Measurements from ENCODE around the gene VPS11. TPM values are rescaled to one million over a fixed set of nuclear protein-coding genes. Genes with fewer than 3 reads are reported as not detected.
"Not testable (repeated sequence)": the region's sequence is repeated elsewhere in the genome, so short reads cannot be mapped to it uniquely, and the experiment has no call there.

The VPS11 gene
- total RNA-seq, 1 donor from 2014 or later: 37.2 TPM

DNA sequence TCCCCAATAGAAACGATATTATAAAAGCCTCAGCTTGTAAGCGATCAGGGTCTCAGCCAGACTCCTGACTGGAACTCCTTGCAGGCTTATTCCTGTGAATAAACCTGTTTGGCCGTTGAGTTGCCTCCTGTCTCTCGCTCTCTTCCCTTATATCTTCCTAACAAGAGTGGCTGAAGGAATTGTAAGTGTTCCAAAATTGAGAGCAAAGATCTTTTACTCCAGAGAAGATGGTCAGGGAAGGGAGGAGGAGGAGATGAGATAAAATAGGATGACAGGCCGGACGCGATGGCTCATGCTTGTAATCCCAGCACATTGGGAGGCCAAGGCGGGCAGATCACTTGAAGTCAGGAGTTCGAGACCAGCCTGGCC lies 35.7 kb upstream of the VPS11 start:
- intact Hi-C loops (cut with DNase I): no loop called here
- DNase-seq (ENCODE audit: low spot score) (no peak), ATAC-seq (no peak)

DNA sequence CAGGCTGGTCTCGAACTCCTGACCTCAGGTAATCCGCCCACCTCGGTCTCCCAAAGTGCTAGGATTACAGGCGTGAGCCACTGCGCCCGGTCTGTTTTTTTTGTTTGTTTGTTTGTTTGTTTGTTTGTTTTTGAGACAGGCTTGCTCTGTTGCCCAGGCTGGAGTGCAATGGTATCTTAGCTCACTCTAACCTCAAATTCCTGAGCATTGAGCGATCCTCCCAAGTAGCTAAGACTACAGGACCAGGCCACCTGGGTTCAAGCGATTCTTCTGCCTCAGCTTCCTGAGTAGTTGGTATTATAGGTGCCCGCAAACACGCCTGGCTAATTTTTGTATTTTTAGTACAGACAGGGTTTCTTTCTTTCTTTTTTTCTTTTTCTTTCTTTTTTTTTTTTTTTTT lies 34.2 kb upstream of the VPS11 start:
- DNase-seq (ENCODE audit: low spot score); ATAC-seq; intact Hi-C loops (cut with DNase I): not testable (repeated sequence)

DNA sequence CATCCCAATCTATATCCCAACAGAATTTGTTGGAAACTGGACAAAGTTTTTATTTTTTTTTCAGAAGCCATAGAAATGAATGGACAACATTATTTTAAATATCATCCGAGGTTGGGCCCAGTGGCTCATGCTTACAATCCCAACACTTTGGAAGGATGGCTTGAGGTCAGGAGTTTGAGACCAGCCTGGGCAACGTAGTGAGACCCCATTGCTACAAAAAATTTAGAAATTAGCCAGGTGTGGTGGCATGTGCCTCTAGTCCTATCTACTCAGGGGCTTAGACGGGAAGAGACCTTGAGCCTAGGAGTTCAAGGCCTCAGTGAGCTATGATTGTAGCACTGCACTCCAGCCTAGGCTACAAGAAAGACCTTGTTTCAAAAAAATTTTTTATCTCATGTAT lies 32.8 kb upstream of the VPS11 start:
- intact Hi-C loops (cut with DNase I): no loop called here
- ATAC-seq (no peak), DNase-seq (ENCODE audit: low spot score) (no peak)

DNA sequence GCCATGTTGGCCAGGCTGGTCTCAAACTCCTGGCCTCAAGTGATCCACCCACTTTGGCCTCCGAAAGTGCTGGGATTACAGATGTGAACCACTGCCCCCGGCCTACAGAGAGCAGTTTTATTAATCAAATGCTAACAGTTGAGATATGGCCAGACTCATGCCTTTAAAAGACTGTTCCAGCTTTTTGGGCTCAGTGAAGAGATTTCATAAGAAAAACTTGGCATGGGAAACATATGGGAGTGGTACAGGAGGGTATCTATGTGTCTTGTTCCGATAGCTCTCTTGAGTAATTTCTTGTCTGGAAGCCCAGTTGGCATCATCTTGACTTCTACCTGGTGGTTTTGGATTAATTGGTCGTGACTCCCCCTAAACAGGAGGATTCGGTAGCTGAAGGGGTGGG lies 28.7 kb upstream of the VPS11 start:
- DNase-seq (ENCODE audit: low spot score) (no peak), ATAC-seq (no peak)
- intact Hi-C loops (cut with DNase I): no loop called here

DNA sequence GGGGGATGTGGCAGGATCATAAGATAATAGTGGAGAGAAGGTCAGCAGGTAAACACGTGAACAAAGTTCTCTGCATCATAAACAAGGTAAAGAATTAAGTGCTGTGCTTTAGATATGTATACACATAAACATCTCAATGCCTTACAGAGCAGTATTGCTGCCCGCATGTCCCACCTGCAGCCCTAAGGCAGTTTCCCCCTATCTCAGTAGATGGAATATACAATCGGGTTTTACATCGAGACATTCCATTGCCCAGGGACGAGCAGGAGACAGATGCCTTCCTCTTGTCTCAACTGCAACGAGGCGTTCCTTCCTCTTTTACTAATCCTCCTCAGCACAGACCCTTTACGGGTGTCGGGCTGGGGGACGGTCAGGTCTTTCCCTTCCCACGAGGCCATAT lies 28.1 kb upstream of the VPS11 start:
- ATAC-seq; intact Hi-C loops (cut with DNase I); DNase-seq (ENCODE audit: low spot score): not testable (repeated sequence)

DNA sequence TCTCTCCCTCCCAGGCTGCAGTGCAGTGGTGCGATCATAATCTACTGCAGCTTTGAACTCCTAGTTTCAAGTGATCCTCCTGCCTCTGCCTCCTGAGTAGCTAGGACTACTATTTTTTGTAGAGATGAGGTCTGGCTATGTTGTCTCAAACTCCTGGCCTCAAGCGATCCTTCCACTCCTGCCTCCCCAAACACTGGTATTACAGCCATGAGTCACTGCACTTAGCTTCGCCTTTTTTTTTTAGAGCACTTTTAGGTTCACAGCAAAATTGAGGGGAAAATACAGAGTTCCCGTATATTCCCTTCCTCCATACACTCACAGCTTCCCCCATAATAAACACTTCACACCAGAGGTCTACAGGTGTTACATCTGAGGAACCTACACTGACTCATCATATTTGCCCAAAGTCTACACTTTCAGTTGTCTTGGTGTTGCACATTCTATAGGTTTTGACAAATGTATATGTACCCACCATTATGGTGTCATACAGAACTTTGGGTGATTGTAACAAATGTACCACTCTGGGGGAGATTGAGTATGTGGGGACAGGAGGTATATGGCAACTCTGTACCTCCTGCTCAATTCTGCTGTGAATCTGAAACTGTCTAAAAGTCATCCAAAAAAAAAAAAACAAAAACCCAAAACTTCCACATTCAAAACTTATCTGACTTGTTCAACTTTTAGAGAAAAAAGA lies 25.6 kb upstream of the VPS11 start:
- intact Hi-C loops (cut with DNase I): no loop called here
- ATAC-seq (no peak), DNase-seq (ENCODE audit: low spot score) (no peak)

DNA sequence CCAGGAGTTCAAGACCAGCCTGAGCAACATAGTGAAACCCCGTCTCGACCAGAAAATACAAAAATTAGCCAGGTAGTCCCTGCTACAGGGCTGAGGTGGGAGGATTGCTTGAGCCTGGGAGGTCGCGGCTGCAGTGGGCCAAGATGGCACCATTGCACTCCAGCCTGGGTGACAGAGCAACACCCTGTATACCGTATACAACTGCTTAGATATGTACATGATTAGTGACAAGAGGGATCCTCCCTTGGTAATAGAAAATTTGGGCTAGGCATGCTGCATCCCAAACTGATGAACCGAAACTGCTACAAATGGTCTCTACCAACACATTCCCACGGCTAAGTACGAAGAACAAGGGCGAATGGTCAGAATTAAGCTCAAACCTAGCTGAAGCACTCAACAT lies 24.7 kb upstream of the VPS11 start:
- ATAC-seq (no peak), DNase-seq (ENCODE audit: low spot score) (no peak)
- intact Hi-C loops (cut with DNase I): no loop called here

DNA sequence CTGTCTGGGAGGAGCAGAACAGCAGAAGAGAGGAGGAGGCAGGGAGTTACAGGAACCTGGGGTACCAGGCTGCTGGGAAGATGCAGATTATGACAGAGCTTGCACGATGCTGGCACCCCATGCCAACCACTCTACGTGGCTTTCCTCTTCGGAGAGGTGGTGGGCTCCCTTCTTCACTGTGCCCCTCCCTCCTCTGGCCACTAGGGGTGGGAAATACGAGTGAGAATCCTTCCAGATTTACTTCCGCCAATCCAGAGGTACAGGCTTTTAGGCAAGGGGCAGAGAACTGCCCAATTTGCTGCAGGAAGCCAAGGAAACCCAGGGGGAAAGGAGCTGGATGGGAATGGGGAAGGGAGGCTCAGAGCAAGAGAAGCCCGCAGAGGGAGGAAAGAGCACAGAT lies 22.9 kb upstream of the VPS11 start:
- DNase-seq (ENCODE audit: low spot score) (no peak), ATAC-seq (no peak)
- intact Hi-C loops (cut with DNase I): no loop called here

DNA sequence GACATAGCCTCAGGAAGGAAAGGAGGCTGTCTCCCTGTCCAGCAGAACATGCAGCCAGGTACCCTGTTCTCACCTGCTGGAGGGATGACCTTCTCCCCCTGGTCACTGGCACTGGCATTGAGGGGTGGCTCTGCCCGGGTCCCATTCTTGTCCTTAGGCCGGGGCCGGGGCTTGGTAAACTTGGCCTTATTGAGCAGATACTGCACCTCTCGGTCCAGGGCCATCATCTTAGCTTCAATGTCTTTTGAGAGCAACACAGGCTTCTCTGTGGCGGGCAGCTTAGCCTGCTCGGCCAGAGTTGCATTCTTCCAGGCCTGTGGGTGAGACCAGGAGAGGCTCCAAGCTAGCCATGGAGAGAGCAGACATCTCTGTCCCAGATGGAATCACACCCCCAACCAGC lies 21.1 kb upstream of the VPS11 start:
- intact Hi-C loops (cut with DNase I): no loop called here
- DNase-seq (ENCODE audit: low spot score): no peak
- ATAC-seq: no peak

DNA sequence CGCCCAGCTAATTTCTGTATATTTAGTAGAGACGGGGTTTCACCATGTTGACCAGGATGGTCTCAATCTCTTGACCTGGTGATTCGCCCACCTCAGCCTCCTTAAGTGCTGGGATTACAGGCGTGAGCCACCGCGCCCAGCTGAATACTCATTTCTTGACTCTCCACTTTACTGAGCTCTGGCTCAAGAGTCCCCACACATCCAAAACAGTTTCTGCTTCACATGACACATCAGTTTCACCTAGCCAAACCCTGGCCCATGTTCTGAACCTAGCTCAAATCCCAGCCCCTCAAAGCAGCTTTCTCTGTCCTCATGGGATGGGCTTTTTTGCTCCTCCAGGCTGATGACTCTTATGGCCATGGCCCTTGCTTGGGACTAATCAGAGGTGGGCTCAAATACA lies 20.4 kb upstream of the VPS11 start:
- intact Hi-C loops (cut with DNase I): no loop called here
- ATAC-seq: no peak
- DNase-seq (ENCODE audit: low spot score): no peak

DNA sequence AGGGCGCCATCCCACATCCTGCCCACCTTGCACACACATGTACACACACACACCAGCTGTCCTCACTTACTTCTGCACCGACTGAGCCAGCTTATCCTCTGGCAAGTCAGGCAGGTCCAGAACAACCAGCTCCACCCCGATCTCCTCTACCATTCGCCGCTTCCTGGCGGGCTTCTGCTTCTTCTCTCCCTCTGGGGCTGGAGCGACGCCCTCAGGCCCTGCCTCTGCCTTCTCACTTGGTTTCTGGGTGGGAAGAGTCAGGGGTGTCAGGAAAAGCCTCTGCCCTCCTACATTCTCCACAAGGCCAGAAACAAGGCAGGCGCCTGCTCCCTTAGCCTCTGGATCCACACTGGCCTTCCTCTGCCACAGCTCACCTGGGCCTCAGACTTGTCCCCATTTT lies 19.0 kb upstream of the VPS11 start:
- DNase-seq (ENCODE audit: low spot score): no peak
- intact Hi-C loops (cut with DNase I): no loop called here
- ATAC-seq: no peak

DNA sequence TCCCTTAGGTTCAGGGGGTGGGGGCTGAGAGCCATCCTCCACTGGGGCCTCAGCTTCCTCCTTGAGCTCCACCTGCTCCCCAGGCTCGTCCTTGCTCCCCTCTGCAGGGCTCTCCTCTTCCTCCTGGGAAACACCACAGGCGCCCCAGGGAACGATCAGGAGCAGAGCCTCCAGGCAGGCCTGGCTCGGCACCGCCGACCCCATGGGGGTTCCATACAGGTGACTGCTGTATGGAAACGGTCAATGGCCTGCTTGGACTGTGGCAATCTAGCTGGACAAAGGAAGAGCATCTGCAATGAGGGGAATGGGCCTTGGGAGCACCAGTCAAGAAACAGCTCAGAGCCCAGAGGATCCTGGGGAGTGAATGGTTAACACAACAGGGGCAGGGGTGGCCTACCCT lies 18.5 kb upstream of the VPS11 start:
- ATAC-seq: no peak
- intact Hi-C loops (cut with DNase I): no loop called here

DNA sequence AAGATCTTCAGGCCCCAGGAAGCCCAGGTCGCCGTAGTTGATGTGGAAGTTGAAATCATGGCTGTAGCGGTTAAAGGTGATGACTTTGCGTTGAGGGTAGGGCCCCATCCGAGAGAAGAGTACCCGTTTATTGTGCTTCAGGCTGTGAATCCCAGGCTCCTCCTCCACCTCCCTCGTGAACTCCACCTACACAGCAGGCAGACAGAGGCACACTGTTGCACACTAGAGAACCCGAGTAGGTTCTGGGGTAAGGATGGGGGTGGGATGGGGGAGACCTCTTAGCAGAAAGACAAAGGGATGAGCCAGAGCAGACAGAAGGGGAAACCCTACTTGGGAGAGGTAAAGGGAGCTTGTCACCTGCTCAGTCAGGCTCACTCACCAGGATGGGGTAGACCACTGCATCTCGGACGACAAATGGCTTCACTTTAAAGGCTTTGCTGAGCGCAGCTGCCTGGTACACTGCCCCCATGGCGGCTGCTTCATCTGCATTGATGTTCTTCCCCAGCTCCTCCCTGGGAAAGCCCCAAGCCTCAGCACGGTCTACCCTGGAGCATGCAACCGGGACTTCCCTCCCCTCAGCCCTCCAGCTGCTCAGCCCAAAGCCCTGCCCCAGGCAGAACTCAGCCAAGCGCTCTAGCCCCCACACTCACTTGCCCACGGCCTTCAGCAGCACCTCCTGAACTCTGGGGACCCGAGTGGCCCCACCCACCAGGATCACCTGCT lies 16.0 kb upstream of the VPS11 start:
- ATAC-seq (no peak), DNase-seq (ENCODE audit: low spot score) (no peak)
- intact Hi-C loops (cut with DNase I): no loop called here

More for the DNA sequence above, 18.5 kb upstream of the VPS11 start:
- no peak for DNase-seq (ENCODE audit: low spot score)

DNA sequence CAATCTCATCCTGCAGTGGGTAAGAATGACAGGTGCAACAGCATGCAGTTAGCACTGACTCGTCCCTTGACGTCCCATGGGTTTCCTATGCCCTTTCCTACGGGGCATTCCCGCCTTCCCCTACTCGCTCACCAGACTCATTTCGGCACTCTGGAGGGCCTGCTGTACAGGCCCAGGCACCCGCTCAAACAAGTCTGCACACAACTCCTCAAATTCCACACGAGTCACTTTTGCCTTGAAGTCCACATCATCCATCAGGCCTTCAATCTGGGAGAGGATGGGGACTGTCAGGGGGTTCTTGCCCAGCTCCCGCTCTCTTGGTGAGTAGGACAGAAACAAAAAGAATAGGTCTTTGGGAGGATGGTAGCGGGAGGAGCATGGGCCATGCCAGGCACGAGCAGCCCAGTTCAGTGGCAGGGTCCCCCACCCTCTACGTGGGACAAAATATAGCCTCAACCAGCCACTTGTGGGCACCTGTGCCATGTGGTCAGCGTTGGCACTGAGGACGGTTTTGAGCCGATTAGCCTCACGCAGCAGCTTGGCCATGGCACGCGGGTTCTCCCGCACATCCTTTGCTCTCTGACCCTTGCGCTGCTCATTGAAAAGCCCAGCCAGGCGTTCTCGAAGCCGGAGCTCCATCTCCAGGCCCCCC lies 15.3 kb upstream of the VPS11 start:
- intact Hi-C loops (cut with DNase I): no loop called here
- ATAC-seq (no peak), DNase-seq (ENCODE audit: low spot score) (no peak)

DNA sequence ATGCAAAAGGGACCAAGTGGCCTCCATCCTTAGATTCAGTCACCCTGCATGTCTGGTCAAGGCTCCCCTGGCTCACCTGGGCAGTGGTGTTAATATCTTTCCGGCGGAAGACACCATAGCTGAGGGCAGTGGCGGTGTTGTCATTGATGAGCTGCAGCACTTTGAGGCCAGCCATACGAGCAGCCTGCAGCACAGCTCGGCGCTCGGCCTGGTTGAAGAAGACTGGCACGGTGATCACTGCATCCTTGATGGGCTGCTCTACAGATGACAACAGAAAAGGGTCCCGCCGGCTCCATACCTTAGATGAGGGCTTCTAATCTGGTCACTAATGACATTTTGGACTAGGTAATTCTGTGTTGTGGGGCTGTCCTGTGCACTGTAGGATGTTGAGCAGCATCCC lies 13.2 kb upstream of the VPS11 start:
- ATAC-seq (no peak), DNase-seq (ENCODE audit: low spot score) (no peak)
- intact Hi-C loops (cut with DNase I): no loop called here

DNA sequence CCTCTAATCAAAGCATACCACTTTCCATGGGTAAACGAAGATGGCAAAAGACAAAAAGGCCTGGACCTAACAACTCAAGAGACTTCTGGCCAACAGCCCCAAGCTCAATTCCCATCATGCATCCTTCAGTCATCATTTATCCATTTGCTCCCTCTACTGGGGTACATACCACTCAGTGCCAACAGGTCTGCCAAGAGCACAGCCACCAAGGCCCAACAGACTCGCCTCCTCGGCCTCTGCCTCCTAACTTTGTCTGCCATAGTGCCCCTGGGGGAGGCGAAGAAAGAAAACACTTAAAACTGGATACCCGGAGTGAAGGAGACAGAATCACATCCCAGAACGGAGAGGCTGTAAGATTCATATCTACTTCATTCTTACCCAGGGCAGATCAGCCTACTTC lies 11.7 kb upstream of the VPS11 start:
- intact Hi-C loops (cut with DNase I): no loop called here
- ATAC-seq: no peak
- no peak for DNase-seq (ENCODE audit: low spot score)

DNA sequence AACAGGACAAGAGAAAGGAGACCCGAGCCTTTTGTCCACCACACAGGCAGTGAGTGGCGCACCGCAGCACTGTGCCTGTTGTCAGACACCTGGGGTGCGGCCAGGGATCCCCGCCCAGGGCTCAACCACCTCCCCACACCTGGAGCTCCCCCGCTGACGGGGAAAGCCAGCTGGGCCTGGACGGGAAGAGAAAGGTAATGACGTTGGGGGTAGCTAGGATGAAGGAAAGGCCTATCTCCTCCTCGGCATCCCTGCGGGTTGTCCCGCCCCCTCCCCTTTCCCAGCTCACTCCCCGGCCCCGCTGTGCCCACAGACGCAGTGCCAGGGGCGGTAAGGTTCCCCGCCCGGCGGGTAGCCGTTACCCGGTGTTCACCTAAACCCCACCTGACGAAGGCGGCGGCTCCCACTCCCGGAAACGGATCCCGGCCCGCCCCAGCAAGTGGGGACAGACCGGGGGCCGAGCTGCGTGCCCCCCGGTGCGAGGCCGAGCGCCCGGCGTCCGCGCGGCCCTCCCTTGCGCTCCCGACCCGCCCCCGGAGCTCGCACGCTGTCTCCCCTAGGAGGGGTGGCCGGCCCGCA lies 11.1 kb upstream of the VPS11 start:
- peak; percentile 69 for DNase-seq (ENCODE audit: low spot score)
- peak; percentile 1 for ATAC-seq
- intact Hi-C loops (cut with DNase I): no loop called here

DNA sequence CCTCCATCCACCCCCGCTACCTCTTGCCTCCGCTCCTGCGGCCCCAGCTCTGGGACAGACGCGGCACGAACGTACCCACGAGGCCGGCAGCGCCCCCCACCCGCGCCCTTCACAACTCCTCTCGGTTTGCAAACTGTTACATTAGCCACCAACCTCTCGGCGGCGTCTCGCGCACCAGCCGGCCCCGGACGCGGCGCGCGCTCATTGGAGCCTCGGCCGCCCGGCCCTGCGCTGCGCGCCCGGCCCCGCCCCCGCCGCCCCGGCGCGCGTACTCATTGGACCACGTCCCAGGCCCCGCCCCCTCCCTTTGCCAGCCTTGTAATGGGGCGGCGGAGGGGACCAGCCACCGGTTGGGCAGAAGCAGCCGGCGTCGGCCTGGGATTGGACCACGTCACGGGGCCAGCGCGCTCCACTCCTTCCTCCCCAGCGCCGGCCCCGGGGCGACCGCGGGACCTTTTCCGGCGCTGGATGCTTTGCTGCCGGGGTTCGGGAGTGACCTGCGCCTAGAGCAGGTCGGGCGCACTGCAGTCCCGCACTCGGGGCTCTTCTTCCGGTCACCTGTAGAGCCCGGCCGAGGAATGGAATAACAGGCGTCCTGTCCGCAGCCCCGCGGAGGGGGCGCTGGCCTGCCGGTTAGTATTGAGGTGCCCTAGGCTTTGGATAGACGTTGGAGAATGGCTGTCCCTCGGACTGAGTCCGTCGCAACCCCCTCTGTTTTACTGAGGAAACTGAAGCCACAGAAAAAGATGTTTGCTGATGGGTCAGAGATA lies 10.4 kb upstream of the VPS11 start, which contains the start of gene HYOU1:
HYOU1 (minus strand) TSS at position 206 of the 770 bp plus-strand sequence. CDS start 1,045 bp downstream, outside the sequence.
- intact Hi-C loops (cut with DNase I): no loop called here
- DNase-seq (ENCODE audit: low spot score) (peak; percentile 99), ATAC-seq (peak; percentile 99)

DNA sequence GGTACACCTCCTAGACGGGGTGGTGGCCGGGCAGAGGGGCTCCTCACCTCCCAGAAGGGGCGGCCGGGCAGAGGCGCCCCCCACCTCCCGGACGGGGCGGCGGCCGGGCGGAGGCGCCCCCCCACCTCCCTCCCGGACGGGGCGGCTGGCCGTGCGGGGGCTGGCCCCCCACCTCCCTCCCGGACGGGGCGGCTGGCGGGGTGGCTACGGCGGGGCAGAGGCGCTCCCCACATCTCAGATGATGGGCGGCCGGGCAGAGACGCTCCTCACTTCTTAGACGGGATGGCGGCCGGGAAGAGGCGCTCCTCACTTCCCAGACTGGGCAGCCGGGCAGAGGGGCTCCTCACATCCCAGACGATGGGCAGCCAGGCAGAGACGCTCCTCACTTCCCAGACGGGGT lies 8.5 kb upstream of the VPS11 start:
- DNase-seq (ENCODE audit: low spot score); intact Hi-C loops (cut with DNase I); ATAC-seq: not testable (repeated sequence)

Measured in sciatic nerve (tissue), 2 donors.